ENCODE measurements around the gene SLC16A4. TPM values are rescaled to one million over a fixed set of nuclear protein-coding genes. Genes with fewer than 3 reads are reported as not detected.

Gene SLC16A4
- total and polyA plus RNA-seq, 10 of the 15 experiments (the other 5 are each of a cell fraction or from before 2014, with no cell fraction given), result 0.13 to 2.2 (median 0.26) TPM; not detected in 1

- peak; percentile 79 for TF ChIP-seq POLR2AphosphoS2 (IDR thresholded peaks at IDR 0.05; ENCODE audit: low read depth, low read length)
- no peak for TF ChIP-seq CHD2 (IDR thresholded peaks at IDR 0.05; ENCODE audit: borderline replicate concordance, low read depth, low read length)
- TF ChIP-seq LARP7 (IDR thresholded peaks at IDR 0.05), result peak; percentile 78; the same call in 1 of the 2 replicates
- TF ChIP-seq, protein P1, sequence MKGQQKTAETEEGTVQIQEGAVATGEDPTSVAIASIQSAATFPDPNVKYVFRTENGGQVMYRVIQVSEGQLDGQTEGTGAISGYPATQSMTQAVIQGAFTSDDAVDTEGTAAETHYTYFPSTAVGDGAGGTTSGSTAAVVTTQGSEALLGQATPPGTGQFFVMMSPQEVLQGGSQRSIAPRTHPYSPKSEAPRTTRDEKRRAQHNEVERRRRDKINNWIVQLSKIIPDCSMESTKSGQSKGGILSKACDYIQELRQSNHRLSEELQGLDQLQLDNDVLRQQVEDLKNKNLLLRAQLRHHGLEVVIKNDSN (IDR thresholded peaks at IDR 0.05; ENCODE audit: borderline replicate concordance, extremely low read length, insufficient read depth, low read depth, low read length), result peak; percentile 59
- TF ChIP-seq PML (IDR thresholded peaks at IDR 0.05; ENCODE audit: low read length), result peak; percentile 90
- no peak for TF ChIP-seq ZBTB33 (IDR thresholded peaks at IDR 0.05)
- TF ChIP-seq SPI1 (IDR thresholded peaks at IDR 0.05; ENCODE audit: borderline replicate concordance, insufficient read depth, low read depth, low read length), result 0 out of 2 replicates have a peak, but pooled peaks have one; percentile 1
- peak; percentile 59; the same call in 1 of the 2 replicates for TF ChIP-seq CREM (IDR thresholded peaks at IDR 0.05; ENCODE audit: low read depth)
- TF ChIP-seq FOXM1 (IDR thresholded peaks at IDR 0.05; ENCODE audit: low read depth, low read length), result no peak
- TF ChIP-seq PAX5 (IDR thresholded peaks at IDR 0.05; ENCODE audit: borderline replicate concordance, low read depth, low read length), result peak; percentile 70
- peak; percentile 67 for TF ChIP-seq KLF5 (IDR thresholded peaks at IDR 0.05; ENCODE audit: partially characterized antibody)
- no peak for TF ChIP-seq CHD1 (IDR thresholded peaks at IDR 0.05; ENCODE audit: low read depth, low read length)
- peak; percentile 93 for TF ChIP-seq RELB (IDR thresholded peaks at IDR 0.05; ENCODE audit: low read depth)
- TF ChIP-seq RB1 (IDR thresholded peaks at IDR 0.05; ENCODE audit: borderline replicate concordance), result peak; percentile 97; the same call in 1 of the 2 replicates
- 0 out of 2 replicates have a peak, but pooled peaks have one; percentile 20 for TF ChIP-seq ZBED1 (IDR thresholded peaks at IDR 0.05; ENCODE audit: borderline replicate concordance)
- TF ChIP-seq JUNB (IDR thresholded peaks at IDR 0.05), result 0 out of 2 replicates have a peak, but pooled peaks have one; percentile 4
- TF ChIP-seq ASH2L (IDR thresholded peaks at IDR 0.05; ENCODE audit: borderline replicate concordance, low read depth), result peak; percentile 76; the same call in 1 of the 2 replicates
- TF ChIP-seq ETV6 (conservative IDR thresholded peaks at IDR 0.05 in 1 of 2, IDR thresholded peaks at IDR 0.05 in 1 of 2; ENCODE audit: borderline replicate concordance in 1 of 2, low read depth in 1 of 2), result no peak
- TF ChIP-seq MEF2B (IDR thresholded peaks at IDR 0.05; ENCODE audit: partially characterized antibody, poor library complexity, severe bottlenecking), result no peak
- TF ChIP-seq, protein P2, sequence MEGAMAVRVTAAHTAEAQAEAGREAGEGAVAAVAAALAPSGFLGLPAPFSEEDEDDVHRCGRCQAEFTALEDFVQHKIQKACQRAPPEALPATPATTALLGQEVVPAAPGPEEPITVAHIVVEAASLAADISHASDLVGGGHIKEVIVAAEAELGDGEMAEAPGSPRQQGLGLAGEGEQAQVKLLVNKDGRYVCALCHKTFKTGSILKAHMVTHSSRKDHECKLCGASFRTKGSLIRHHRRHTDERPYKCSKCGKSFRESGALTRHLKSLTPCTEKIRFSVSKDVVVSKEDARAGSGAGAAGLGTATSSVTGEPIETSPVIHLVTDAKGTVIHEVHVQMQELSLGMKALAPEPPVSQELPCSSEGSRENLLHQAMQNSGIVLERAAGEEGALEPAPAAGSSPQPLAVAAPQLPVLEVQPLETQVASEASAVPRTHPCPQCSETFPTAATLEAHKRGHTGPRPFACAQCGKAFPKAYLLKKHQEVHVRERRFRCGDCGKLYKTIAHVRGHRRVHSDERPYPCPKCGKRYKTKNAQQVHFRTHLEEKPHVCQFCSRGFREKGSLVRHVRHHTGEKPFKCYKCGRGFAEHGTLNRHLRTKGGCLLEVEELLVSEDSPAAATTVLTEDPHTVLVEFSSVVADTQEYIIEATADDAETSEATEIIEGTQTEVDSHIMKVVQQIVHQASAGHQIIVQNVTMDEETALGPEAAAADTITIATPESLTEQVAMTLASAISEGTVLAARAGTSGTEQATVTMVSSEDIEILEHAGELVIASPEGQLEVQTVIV (IDR thresholded peaks at IDR 0.05; ENCODE audit: borderline replicate concordance, partially characterized antibody), result peak; percentile 80
- peak in 1 of 2 experiments; percentile 59; a peak in 1 of 3 replicates for TF ChIP-seq EGR1 (IDR thresholded peaks at IDR 0.05; ENCODE audit: borderline replicate concordance in 1 of 2, low read depth in 2 of 2, low read length in 2 of 2)
- no peak for TF ChIP-seq CHD4 (IDR thresholded peaks at IDR 0.05)
- TF ChIP-seq BACH1 (IDR thresholded peaks at IDR 0.05; ENCODE audit: borderline replicate concordance), result peak; percentile 85
- 0 out of 2 replicates have a peak, but pooled peaks have one; percentile 51 for TF ChIP-seq SMARCA5 (IDR thresholded peaks at IDR 0.05)
These were observed 52.4 kb downstream of the SLC16A4 start (continued) for GRCh38 chr1:110338309-110338885.
